GM18505 (cell line): Measurements from ENCODE around the gene ANKH.
"Not testable (repeated sequence)": the region's sequence is repeated elsewhere in the genome, so short reads cannot be mapped to it uniquely, and the experiment has no call there.

ENCODE experiments used
- ATAC-seq: cut with Tn5 transposase; IDR thresholded peaks from one replicate; pipeline ENCODE4 v1.9.1; 2021; ENCODE audit not compliant: unreplicated experiment
- POLR2A ChIP-seq: IDR thresholded peaks from 4 replicates; pipeline ENCODE4 v1.6.1; 2011; ENCODE audit warnings: borderline replicate concordance; ENCODE audit not compliant: insufficient read depth, insufficient read length; ENCODE audit errors: extremely low read depth

Gene ANKH

GRCh38 chr5:14818931-14819790 is 52.4 kb downstream of the ANKH start:
- no peak for TF ChIP-seq POLR2A
- ATAC-seq = no peak

- not testable (repeated sequence) for ATAC-seq
Observed at GRCh38 chr5:14817762-14818136, 53.8 kb downstream of the ANKH start.

GRCh38 chr5:14816999-14817761 is 54.4 kb downstream of the ANKH start:
- no peak for TF ChIP-seq POLR2A

GRCh38 chr5:14816374-14816998 is 55.1 kb downstream of the ANKH start:
- no peak for ATAC-seq
- TF ChIP-seq POLR2A = no peak

More at GRCh38 chr5:14816999-14817761, 54.4 kb downstream of the ANKH start:
- ATAC-seq = no peak

- TF ChIP-seq POLR2A = no peak
- ATAC-seq = no peak
Observed at GRCh38 chr5:14813747-14814146, 57.8 kb downstream of the ANKH start.

- no peak for TF ChIP-seq POLR2A
- no peak for ATAC-seq
Observed at GRCh38 chr5:14812166-14812565, 59.4 kb downstream of the ANKH start.

GRCh38 chr5:14810928-14811572 is 60.5 kb downstream of the ANKH start:
- no peak for TF ChIP-seq POLR2A
- no peak for ATAC-seq

- no peak for ATAC-seq
- TF ChIP-seq POLR2A = no peak
Observed at GRCh38 chr5:14810282-14810681, 61.3 kb downstream of the ANKH start.

GRCh38 chr5:14809369-14810155 is 62.0 kb downstream of the ANKH start:
- ATAC-seq = peak; percentile 98
- no peak for TF ChIP-seq POLR2A

GRCh38 chr5:14807471-14807870 is 64.1 kb downstream of the ANKH start:
- ATAC-seq = no peak
- TF ChIP-seq POLR2A = no peak

GRCh38 chr5:14806456-14806855 is 65.1 kb downstream of the ANKH start:
- ATAC-seq = no peak

GRCh38 chr5:14802541-14802940 is 69.0 kb downstream of the ANKH start:
- no peak for ATAC-seq

More at GRCh38 chr5:14806456-14806855, 65.1 kb downstream of the ANKH start:
- TF ChIP-seq POLR2A = no peak

More at GRCh38 chr5:14802541-14802940, 69.0 kb downstream of the ANKH start:
- TF ChIP-seq POLR2A = no peak
